Transverse colon (tissue), 4 donors: ENCODE data around the gene CFAP221. TPM values are rescaled to one million over a fixed set of nuclear protein-coding genes. Genes with fewer than 3 reads are reported as not detected.

ENCODE experiments used
- DNase-seq: peaks from one replicate; pipeline ENCODE4 v3.0.0-alpha.2; 2019
- H3K27ac ChIP-seq, 4 donors: fragments of 200-600 bp; sonication (generic); 2 replicates each; pipeline ENCODE4 v1.5.1; 2016 to 2018; ENCODE audit warnings: inconsistent platforms in 4 of 4
- H3K27me3 ChIP-seq: fragments of 200-600 bp; sonication (generic); 2 replicates; pipeline ENCODE4 v1.5.1; 2017; ENCODE audit warnings: inconsistent platforms
- H3K36me3 ChIP-seq, 4 donors: fragments of 200-600 bp; sonication (generic); 2 replicates each; pipeline ENCODE4 v1.5.1; 2017 to 2019; ENCODE audit warnings: inconsistent platforms in 4 of 4
- H3K4me1 ChIP-seq, 4 donors: fragments of 200-600 bp; sonication (generic); 2 replicates each; pipeline ENCODE4 v1.5.1; 2017 to 2020; ENCODE audit warnings: inconsistent platforms in 4 of 4
- H3K4me3 ChIP-seq, 4 donors: fragments of 200-600 bp; sonication (generic); 1 replicate in 1 of 4; 2 replicates in 3 of 4; pipeline versions ENCODE4 v1.5.1 to v1.6.1; 2017 to 2019; ENCODE audit warnings: inconsistent platforms in 4 of 4
- H3K9me3 ChIP-seq, 2 donors: fragments of 200-600 bp; sonication (generic); 2 replicates each; pipeline ENCODE4 v1.5.1; 2017 to 2019; ENCODE audit warnings: inconsistent platforms in 2 of 2
- EP300 ChIP-seq: sonication (generic); formaldehyde crosslinking; IDR thresholded peaks from one replicate; pipeline ENCODE4 v1.6.1; 2017; ENCODE audit warnings: antibody characterized with exemption, low read depth
- POLR2A ChIP-seq: fragments of 450-650 bp; IDR thresholded peaks from one replicate; pipeline ENCODE4 v1.6.1; 2016; ENCODE audit warnings: antibody characterized with exemption, mild to moderate bottlenecking, moderate library complexity
- POLR2AphosphoS5 ChIP-seq, 3 donors: sonication (generic); formaldehyde crosslinking; IDR thresholded peaks; one replicate each; pipeline ENCODE4 v1.6.1; 2016; ENCODE audit warnings: antibody characterized with exemption in 3 of 3
- WGBS, 2 donors: methylation state at CpG; one replicate each; pipeline ENCODE4 v1.1.5; 2018; ENCODE audit warnings: low coverage in 1 of 2; 5-methylcytosine and 5-hydroxymethylcytosine counted together
- in situ Hi-C, 4 donors: fragments of 200-750 bp; cut with MboI; loops; one replicate each; pipeline versions ENCODE4 v1.15.0 to v1.15.1; 2017; ENCODE audit warnings: low sequenced_read_pairs in 3 of 4, low pct_ligation_motif_present in 1 of 4, low pct_unique_long_range_greater_than_20kb in 1 of 4
- intact Hi-C: fragments of 100-400 bp; cut with DNase I; formaldehyde crosslinking; loops from one replicate; pipeline ENCODE4 v1.15.1; 2023; ENCODE audit warnings: low total_unique reads
- total RNA-seq, 4 donors: library from RNA; depleted of rRNA; stranded (reverse); fragments of >200 nt; gene quantifications; one replicate each; pipeline ENCODE4 v1.1.0, GENCODE V29; 2016
- TF ChIP-seq, protein P1 (sequence below), 5 experiments: fragments of 200-600 bp in 3 of 5; fragments of 450-650 bp in 2 of 5; sonication (generic) in 3 of 5; IDR thresholded peaks; 1 replicate in 2 of 5; 2 replicates in 3 of 5; pipeline ENCODE4 v1.5.1; 2016 to 2017; ENCODE audit warnings: antibody characterized with exemption in 5 of 5, inconsistent platforms in 3 of 5, mild to moderate bottlenecking in 2 of 5, moderate library complexity in 1 of 5

Gene CFAP221
- total RNA-seq, 4 donors from 2014 or later = not detected

DNA sequence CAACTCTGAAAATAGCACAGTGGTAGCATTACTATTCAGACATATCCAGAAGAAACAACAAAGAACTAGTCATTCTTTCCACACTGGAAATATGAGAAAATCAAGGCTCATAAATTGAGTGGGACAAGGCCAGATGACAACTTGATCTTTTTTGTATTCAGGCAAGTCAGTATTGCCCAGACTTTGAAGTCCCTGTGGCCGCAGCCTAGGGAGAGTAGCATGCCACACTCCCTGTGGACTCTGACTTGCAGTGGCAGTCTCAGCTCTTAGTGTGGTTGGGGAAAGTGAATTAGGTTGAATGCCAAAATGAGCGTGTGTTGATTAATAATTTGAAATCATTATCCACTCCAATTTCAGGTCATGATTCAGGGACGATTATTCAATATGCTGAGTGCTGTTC lies 81.0 kb downstream of the CFAP221 start:
- 82 to 88% methylated on average over 3 of the region's 3 CpGs for WGBS, 2 donors
- Histone ChIP-seq H3K4me3 (no peak overlapping the region), H3K36me3 (no peaks in the 10 kb centered on the region), H3K9me3 (no peaks in the 10 kb centered on the region), H3K27me3 (no peaks in the 10 kb centered on the region), H3K4me1 (no peaks in the 10 kb centered on the region), H3K27ac (no peak overlapping the region)
- intact Hi-C loops (no loop called here), in situ Hi-C loops (no loop called here)
- TF ChIP-seq POLR2A (no peak), POLR2AphosphoS5 (IDR thresholded peaks at IDR 0.05) (no peak), EP300 (no peak)
- TF ChIP-seq, protein P1, sequence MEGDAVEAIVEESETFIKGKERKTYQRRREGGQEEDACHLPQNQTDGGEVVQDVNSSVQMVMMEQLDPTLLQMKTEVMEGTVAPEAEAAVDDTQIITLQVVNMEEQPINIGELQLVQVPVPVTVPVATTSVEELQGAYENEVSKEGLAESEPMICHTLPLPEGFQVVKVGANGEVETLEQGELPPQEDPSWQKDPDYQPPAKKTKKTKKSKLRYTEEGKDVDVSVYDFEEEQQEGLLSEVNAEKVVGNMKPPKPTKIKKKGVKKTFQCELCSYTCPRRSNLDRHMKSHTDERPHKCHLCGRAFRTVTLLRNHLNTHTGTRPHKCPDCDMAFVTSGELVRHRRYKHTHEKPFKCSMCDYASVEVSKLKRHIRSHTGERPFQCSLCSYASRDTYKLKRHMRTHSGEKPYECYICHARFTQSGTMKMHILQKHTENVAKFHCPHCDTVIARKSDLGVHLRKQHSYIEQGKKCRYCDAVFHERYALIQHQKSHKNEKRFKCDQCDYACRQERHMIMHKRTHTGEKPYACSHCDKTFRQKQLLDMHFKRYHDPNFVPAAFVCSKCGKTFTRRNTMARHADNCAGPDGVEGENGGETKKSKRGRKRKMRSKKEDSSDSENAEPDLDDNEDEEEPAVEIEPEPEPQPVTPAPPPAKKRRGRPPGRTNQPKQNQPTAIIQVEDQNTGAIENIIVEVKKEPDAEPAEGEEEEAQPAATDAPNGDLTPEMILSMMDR (IDR thresholded peaks at IDR 0.05) = no peak
- DNase-seq = no peak

DNA sequence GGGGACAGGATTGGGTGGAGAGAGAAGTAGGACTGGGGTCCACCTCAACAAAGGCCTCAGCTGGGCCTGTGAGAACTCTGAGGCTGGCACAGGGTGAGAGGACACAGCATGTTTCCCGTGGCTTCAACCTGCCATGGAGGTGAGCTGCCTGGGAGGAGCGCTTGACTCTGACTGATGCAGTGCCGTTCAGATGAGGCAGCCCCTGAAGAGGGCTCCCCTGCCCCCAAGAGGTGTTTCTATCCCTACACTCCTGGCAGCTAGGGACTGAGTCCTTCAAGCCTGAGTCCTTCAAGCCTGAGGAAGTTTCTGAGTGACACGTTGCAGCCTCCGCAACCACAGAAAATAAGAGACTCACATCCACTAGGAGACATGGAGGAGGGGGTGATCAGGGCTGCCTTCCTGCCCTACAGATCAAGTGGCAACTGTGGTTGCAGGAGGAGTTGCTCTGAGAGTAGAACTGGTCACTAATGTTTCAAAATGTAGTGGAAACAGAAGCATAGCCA lies 85.1 kb downstream of the CFAP221 start:
- in situ Hi-C loops = no loop called here
- no peak for DNase-seq

DNA sequence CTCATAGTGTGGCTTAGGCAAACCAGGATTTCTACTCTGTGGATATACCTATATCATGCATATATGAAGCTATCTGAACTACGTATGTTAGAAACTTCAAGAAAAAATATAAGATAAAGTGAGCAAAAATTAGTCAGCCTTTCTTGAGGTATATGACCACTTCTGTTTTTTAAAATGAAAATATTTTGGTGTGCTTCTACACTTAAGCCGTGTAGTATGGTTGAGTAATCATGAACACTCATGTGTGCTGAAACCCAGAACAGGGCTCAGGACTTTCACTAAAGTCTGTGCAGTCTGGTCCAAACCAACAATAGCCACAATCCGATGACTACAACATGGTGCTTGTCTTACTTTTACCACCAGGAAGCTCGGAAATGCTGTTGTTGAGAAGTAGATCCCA lies 85.9 kb downstream of the CFAP221 start:
- DNase-seq = no peak
- Histone ChIP-seq H3K27ac (no peak overlapping the region), H3K9me3 (no peaks in the 10 kb centered on the region), H3K27me3 (no peaks in the 10 kb centered on the region), H3K36me3 (no peaks in the 10 kb centered on the region), H3K4me3 (no peak overlapping the region), H3K4me1 (no peaks in the 10 kb centered on the region)
- intact Hi-C loops (no loop called here), in situ Hi-C loops (no loop called here)
- WGBS, 2 donors = 80 to 85% methylated on average over 1 to 4 of the region's 4 CpGs
- no peak for TF ChIP-seq POLR2A
- TF ChIP-seq EP300 = no peak
- no peak for TF ChIP-seq POLR2AphosphoS5 (IDR thresholded peaks at IDR 0.05)
- TF ChIP-seq, protein P1 (IDR thresholded peaks at IDR 0.05) = no peak

More for the DNA sequence above, 85.1 kb downstream of the CFAP221 start:
- no peak for TF ChIP-seq EP300
- TF ChIP-seq, protein P1 (IDR thresholded peaks at IDR 0.05) = no peak
- TF ChIP-seq POLR2AphosphoS5 (IDR thresholded peaks at IDR 0.05) = no peak
- no peak for TF ChIP-seq POLR2A
- no peak overlapping the region for H3K4me3 ChIP-seq
- no peak overlapping the region for H3K27ac ChIP-seq
- H3K9me3 ChIP-seq = no peaks in the 10 kb centered on the region
- intact Hi-C loops = no loop called here
- H3K27me3 ChIP-seq = no peaks in the 10 kb centered on the region
- 40 to 88% methylated on average over 1 to 5 of the region's 5 CpGs for WGBS, 2 donors
- H3K36me3 ChIP-seq = no peaks in the 10 kb centered on the region
- no peaks in the 10 kb centered on the region for H3K4me1 ChIP-seq

DNA sequence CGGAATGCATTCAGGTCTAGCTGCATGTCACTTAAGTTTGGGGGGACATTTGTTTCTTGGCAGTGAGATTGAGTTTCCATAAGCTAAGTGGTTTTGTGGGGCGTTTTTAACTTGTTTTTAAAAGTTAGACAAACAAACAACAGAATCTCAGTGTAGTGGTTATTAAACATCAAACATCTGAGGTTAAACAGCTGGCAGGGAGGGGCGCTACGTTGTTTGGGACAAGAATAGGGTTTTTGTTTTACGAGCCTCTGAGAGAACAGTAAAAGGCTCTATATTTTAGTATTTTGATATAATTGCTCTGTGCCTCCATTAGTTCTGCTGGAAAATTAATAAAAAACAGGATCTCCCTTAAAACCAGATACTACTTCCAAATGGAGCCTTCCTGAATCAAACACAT lies 93.1 kb downstream of the CFAP221 start:
- WGBS, 2 donors = 34 to 46% methylated on average over 5 of the region's 5 CpGs

More for the DNA sequence above, 93.1 kb downstream of the CFAP221 start:
- in situ Hi-C loops (no loop called here), intact Hi-C loops (no loop called here)
- no peak for TF ChIP-seq POLR2AphosphoS5 (IDR thresholded peaks at IDR 0.05)
- TF ChIP-seq EP300 = no peak
- TF ChIP-seq POLR2A = no peak
- TF ChIP-seq, protein P1 (IDR thresholded peaks at IDR 0.05) = no peak
- Histone ChIP-seq H3K27ac (no peak overlapping the region), H3K4me1 (peaks cover 0 to 4% (median 0%) of the 10 kb centered on the region in 4 donors), H3K36me3 (no peaks in the 10 kb centered on the region), H3K4me3 (no peak overlapping the region), H3K9me3 (no peaks in the 10 kb centered on the region), H3K27me3 (no peaks in the 10 kb centered on the region)
- no peak for DNase-seq
